ENCODE measurements around the gene NHP2.
"Not testable (repeated sequence)": the region's sequence is repeated elsewhere in the genome, so short reads cannot be mapped to it uniquely, and the experiment has no call there.

NHP2 gene

GRCh38 chr5:178153530-178154340 lies at the start of gene NHP2:
NHP2 (minus strand) TSS chr5:178153885; CDS start chr5:178153817, 68 bp downstream.
- peak; percentile 99 for DNase-seq

DNA sequence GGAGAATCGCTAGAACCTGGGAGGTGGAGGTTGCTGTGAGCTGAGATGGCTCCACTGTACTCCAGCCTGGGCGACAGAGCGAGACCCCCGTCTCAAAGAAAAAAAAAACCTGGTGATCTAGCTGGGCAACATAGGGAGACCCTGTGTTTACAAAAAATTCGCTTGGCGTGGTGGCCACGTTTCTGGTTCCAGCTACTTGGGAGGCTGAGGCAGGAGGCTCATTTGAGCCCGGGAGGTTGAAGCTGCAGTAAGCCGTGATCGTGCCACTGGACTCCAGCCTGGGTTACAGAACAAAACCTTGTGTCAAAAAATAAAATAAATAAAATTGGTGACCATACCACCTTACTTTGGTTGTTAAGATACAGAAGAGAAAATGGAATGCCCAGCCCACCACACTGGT lies 48.9 kb upstream of the NHP2 start:
- no peak for DNase-seq

GRCh38 chr5:178201927-178202235 lies 48.2 kb upstream of the NHP2 start:
- no peak for DNase-seq

- DNase-seq = no peak
These were observed 47.7 kb upstream of the NHP2 start for GRCh38 chr5:178201221-178201926.

DNA sequence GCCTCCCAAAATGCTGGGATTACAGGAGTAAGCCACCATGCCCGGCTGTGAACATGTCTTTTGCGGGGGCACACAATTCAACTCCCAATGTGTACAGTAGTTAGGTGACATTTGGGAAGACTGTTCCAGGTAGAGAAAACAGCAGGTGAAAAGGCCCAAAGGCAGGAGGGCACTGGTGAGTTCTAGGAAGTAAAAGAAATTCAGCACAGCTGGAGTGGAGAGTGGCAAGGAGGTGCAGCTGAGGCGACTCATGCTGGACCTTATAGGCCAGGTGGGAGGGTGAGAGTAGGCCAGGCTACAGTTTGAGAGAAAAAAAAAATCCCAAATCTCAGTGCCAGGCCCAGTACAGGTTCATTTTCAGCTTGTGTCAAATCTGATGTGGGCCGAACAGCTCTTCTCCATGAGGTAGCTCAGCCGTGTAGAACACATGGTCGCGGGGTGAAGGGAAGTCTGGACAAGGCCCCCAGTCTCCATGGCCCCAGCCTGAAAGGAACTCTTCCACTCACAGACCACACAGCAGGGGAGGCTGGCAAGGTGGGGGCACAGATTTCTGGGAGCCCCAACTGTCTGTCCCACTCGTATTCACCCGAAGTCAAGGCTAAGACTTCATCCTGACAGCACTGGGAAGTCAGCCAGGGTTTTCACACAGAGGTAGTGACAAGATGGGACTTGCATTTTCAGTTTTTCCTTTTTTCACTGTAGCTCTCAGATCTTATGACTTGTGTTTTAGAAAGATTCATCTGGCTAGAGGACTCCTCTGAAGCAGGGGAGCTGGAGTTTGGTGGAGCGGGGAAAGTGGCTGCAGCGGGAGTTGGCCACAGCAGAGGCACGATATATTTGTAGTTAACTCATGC lies 46.1 kb upstream of the NHP2 start:
- DNase-seq = no peak

- DNase-seq = no peak
These were observed 45.0 kb upstream of the NHP2 start for GRCh38 chr5:178198706-178199105.

DNA sequence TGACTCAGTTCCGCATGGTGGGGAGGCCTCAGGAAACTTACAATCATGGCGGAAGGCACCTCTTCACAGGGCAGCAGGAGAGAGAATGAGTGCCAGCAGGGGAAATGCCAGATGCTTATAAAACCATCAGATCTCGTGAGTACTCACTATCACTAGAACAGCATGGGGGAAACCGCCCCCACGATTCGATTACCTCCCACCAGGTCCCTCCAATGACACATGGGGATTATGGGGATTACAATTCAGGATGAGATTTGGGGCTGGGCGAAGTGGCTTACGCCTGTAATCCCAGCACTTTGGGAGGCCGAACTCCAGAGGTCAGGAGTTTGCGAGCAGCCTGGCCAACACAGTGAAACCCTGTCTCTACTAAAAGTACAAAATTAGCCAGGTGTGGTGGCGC lies 44.5 kb upstream of the NHP2 start:
- not testable (repeated sequence) for DNase-seq

DNA sequence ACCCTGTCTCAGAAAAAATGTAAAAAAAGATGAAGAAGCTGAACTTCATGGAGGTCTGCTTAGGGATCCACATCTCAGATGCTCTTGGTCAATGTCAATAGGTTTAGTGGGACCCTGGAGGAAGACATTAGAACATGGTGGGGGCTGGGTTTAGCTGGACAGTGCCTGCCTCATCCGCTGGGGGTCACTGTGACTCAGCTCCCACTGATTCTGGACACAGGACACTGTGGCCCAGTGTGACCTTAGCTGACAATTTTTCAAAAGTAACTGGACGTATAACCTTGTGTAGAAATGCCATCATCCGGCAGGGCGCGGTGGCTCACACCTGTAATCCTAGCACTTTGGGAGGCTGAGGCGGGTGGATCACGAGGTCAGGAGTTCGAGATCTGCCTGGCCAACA lies 43.3 kb upstream of the NHP2 start:
- DNase-seq = no peak

DNA sequence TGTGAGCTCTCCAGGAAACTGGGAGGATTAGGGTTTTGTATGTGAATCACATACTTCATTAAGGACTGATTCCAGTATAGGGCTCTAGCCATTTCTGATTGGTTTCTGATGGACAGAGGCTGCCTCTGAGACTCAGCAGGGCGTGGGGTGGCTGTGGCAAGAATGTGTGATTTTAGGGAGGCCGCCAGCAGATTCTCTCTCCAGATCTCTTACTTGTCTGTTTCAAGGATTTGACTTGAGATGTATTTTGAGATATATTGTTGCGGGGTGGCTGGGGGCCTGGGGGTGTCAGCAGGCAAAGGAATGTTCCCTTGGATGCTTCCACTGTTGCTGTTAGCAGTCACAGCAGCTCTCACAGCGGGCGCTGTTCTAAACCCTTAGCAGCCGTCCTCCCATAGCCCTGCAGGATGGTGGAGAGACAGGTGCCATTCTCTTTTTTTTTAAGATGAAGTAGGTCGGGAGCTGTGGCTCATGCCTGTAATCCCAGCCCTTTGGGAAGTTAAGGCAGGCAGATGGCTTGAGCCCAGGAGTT lies 42.7 kb upstream of the NHP2 start:
- DNase-seq = no peak

DNA sequence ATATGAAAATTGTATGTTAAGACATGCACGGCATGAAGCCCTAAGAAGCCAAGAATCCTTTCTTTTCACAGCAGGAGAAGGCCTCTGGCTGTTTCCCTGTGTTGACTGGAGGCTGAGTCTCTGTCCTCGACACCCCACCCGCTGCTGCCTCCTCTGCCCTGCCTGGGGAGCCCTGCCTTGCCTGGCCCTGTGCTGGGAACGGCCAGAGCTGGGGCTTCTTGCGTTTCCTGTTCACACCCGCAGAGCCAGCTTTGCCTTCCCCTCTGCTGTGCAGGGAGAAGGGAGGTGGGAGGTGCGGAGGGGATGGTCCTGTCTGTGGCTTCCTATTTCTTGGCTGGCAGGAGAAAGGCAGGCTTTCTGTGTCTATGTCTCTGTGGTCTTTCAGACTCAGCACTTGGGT lies 40.3 kb upstream of the NHP2 start:
- DNase-seq = no peak

GRCh38 chr5:178193251-178193809 lies 39.6 kb upstream of the NHP2 start:
- no peak for DNase-seq

DNA sequence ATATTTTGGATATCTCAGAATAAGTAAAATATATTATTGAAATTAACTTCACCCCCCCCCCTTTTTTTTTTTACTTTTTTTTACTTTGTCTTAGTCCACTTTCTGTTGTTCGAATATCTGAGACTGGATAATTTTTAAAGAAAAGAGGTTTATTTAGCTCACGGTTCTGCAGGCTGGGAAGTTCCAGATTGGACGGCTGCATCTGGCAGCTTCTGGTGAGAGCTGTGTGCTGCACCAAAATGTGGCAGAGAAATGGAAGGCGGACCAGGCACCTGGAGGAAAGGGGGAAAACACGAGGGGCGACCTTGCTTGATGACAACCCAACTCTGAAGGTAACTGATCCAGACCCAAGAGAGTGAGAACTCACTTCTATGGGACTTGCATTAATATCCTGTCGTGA lies 39.1 kb upstream of the NHP2 start:
- no peak for DNase-seq

DNA sequence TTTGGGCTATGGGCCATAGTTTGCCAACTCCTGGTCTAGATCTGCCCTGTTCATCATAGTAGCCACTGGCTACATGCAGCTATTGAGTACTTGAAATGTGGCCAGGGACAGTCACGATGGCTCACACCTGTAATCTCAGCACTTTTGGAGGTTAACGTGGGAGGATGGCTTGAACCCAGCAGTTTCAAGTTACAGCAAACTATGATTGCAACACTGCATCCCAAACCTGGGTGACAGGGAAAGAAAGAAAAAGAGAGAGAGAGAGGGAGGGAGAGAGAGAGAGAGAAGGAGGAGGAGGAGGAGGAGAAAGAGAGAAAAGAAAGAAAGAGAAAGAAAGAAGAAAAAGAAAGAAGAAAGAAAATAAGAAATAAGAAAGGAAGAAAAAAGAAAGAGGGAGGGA lies 38.6 kb upstream of the NHP2 start:
- no peak for DNase-seq

DNA sequence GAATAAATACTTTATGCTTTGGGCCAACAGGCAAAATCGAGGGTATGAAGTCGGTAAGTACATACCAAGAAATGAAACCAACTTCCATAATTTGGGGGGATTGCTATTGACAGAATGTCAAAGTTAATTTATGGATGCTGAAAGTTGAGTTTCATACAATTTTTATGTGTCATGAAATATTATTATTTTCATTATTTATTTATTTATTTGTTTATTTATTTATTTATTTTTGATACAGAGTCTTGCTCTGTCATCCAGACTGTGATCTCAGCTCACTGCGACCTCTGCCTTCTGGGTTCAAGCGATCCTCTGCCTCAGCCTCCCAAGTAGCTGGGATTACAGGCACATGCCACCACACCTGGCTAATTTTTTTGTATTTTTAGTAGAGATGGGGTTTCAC lies 38.0 kb upstream of the NHP2 start:
- no peak for DNase-seq

DNA sequence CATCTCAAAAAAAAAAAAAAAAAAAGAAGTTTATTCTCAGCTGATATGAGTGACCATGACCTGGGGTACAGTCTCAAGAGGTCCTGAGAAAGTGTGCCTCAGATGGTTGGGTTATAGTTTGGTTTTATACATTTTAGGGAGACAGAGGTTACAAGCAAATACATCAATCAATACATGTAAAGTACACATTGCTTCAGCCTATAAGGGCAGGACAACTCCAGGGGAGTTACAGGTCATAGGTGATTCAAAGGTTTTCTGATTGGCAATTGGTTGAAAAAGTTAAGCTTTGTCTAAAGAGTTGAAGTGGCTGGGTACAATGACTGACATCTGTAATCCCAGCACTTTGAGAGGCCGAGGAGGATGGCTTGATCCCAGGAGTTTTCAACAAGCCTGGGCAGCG lies 35.7 kb upstream of the NHP2 start:
- DNase-seq = no peak

GRCh38 chr5:178187014-178187413 lies 33.3 kb upstream of the NHP2 start, which contains the start of gene GMCL2:
GMCL2 (minus strand) TSS chr5:178187371; CDS start chr5:178187299, 72 bp downstream.
- DNase-seq = no peak

- no peak for DNase-seq
These were observed 32.7 kb upstream of the NHP2 start for GRCh38 chr5:178186427-178186826.

DNA sequence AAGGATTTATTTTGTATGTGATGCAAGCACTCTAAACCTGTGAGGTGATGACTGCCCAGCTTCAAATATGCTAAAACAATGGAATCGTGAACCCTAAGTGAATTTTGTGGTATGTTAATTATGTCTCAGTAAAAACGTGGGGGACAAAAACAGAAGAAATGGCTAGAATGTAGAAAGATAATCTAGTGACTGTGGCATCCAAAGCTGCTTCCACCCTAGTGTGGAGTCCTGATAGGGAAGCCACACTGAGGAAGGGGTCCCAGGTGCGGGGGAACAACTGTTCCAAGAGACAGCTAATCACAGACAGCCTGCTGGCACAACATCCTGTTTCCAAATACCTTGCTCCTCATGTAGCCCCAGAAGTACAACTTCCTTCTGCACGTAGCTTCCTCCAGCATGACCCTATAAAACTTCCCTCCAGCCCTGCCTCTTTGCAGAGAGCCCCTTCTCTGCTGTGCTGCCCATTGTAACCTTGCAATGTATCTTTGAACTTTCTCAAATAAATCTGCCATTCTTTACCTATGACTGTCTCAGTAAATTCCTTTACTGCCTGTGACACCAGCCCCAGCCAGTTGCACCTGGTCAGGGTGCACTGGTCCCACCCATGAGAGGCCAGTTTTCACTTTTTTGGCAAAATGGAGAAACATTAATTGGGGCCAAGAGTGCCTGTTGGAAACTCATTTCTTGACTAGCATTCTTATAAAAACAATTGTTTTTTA lies 28.6 kb upstream of the NHP2 start:
- no peak for DNase-seq

GRCh38 chr5:178180141-178180863 lies 26.6 kb upstream of the NHP2 start:
- no peak for DNase-seq

GRCh38 chr5:178177569-178177968 lies 23.9 kb upstream of the NHP2 start:
- DNase-seq = no peak

- no peak for DNase-seq
These were observed 23.1 kb upstream of the NHP2 start for GRCh38 chr5:178176791-178177190.

- DNase-seq = no peak
These were observed 20.8 kb upstream of the NHP2 start for GRCh38 chr5:178174456-178174855.

All from activated CD4-positive, alpha-beta T cell treated with anti-CD3 and anti-CD28 coated beads for 48 hours (primary cell).